ENCODE measurements around the gene ARID1B.
A peak's percentile ranks its signal among the peaks of the same experiment; 100 is the strongest.

Gene ARID1B

DNA sequence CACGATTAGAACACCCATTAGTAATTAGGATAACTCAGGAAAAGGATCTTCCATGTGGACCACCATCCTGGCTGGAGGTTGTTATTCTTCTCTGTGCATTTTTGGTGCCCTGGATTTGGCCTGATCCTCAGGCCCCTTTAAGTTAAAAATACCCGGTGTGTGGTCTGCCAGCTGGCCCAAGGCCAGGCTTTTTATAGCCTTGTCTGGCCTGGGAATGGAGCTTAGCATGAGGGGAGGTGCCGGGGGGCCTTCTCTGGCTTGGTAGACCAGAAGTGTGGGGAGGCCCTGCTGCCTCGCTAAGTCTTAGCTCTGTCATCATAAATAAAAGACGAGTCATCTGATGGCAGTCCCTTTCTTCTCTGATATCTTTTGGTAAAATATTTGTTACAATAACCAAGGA lies 71.4 kb downstream of the ARID1B start (continued):
- TF ChIP-seq SP7 (tag by site-specific recombination; IDR thresholded peaks at IDR 0.05) (0 out of 2 replicates have a peak, but pooled peaks have one; percentile 10), ZFP37 (tag by site-specific recombination; IDR thresholded peaks at IDR 0.05) (no peak), GLIS1 (tag by site-specific recombination; IDR thresholded peaks at IDR 0.05) (peak; percentile 80), ZNF221 (tag by site-specific recombination; IDR thresholded peaks at IDR 0.05; ENCODE audit: borderline replicate concordance) (no peak), ZEB2 (tag by site-specific recombination; IDR thresholded peaks at IDR 0.05) (0 out of 2 replicates have a peak, but pooled peaks have one; percentile 29), ZNF660 (tag by site-specific recombination; IDR thresholded peaks at IDR 0.05) (peak; percentile 87), ZNF626 (tag by site-specific recombination; IDR thresholded peaks at IDR 0.05) (no peak), KLF9 (tag by site-specific recombination; IDR thresholded peaks at IDR 0.05; ENCODE audit: low read depth) (no peak), ZBTB8A (tag by site-specific recombination; IDR thresholded peaks at IDR 0.05) (0 out of 2 replicates have a peak, but pooled peaks have one; percentile 15), ZNF274 (IDR thresholded peaks at IDR 0.05; ENCODE audit: low read length) (no peak), ZNF274 (tag by site-specific recombination; IDR thresholded peaks at IDR 0.05; ENCODE audit: borderline replicate concordance) (no peak), GLIS2 (tag by site-specific recombination; IDR thresholded peaks at IDR 0.05) (peak; percentile 69), ZNF501 (tag by site-specific recombination; IDR thresholded peaks at IDR 0.05) (no peak), MZF1 (tag by site-specific recombination; IDR thresholded peaks at IDR 0.05; ENCODE audit: borderline replicate concordance) (peak; percentile 41; the same call in 1 of the 2 replicates), SCRT1 (tag by site-specific recombination; IDR thresholded peaks at IDR 0.05; ENCODE audit: borderline replicate concordance) (no peak)
- TF ChIP-seq, protein P1, sequence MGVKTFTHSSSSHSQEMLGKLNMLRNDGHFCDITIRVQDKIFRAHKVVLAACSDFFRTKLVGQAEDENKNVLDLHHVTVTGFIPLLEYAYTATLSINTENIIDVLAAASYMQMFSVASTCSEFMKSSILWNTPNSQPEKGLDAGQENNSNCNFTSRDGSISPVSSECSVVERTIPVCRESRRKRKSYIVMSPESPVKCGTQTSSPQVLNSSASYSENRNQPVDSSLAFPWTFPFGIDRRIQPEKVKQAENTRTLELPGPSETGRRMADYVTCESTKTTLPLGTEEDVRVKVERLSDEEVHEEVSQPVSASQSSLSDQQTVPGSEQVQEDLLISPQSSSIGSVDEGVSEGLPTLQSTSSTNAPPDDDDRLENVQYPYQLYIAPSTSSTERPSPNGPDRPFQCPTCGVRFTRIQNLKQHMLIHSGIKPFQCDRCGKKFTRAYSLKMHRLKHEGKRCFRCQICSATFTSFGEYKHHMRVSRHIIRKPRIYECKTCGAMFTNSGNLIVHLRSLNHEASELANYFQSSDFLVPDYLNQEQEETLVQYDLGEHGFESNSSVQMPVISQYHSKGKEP (tag by site-specific recombination; IDR thresholded peaks at IDR 0.05): peak; percentile 40; the same call in 1 of the 2 replicates
- TF ChIP-seq, protein P2, sequence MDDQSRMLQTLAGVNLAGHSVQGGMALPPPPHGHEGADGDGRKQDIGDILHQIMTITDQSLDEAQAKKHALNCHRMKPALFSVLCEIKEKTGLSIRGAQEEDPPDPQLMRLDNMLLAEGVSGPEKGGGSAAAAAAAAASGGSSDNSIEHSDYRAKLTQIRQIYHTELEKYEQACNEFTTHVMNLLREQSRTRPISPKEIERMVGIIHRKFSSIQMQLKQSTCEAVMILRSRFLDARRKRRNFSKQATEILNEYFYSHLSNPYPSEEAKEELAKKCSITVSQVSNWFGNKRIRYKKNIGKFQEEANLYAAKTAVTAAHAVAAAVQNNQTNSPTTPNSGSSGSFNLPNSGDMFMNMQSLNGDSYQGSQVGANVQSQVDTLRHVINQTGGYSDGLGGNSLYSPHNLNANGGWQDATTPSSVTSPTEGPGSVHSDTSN (CRISPR knock-in tag; IDR thresholded peaks at IDR 0.05): no peak
- TF ChIP-seq, protein P3, sequence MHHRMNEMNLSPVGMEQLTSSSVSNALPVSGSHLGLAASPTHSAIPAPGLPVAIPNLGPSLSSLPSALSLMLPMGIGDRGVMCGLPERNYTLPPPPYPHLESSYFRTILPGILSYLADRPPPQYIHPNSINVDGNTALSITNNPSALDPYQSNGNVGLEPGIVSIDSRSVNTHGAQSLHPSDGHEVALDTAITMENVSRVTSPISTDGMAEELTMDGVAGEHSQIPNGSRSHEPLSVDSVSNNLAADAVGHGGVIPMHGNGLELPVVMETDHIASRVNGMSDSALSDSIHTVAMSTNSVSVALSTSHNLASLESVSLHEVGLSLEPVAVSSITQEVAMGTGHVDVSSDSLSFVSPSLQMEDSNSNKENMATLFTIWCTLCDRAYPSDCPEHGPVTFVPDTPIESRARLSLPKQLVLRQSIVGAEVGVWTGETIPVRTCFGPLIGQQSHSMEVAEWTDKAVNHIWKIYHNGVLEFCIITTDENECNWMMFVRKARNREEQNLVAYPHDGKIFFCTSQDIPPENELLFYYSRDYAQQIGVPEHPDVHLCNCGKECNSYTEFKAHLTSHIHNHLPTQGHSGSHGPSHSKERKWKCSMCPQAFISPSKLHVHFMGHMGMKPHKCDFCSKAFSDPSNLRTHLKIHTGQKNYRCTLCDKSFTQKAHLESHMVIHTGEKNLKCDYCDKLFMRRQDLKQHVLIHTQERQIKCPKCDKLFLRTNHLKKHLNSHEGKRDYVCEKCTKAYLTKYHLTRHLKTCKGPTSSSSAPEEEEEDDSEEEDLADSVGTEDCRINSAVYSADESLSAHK (tag by site-specific recombination; IDR thresholded peaks at IDR 0.05): 0 out of 2 replicates have a peak, but pooled peaks have one; percentile 11
- TF ChIP-seq, protein P4, sequence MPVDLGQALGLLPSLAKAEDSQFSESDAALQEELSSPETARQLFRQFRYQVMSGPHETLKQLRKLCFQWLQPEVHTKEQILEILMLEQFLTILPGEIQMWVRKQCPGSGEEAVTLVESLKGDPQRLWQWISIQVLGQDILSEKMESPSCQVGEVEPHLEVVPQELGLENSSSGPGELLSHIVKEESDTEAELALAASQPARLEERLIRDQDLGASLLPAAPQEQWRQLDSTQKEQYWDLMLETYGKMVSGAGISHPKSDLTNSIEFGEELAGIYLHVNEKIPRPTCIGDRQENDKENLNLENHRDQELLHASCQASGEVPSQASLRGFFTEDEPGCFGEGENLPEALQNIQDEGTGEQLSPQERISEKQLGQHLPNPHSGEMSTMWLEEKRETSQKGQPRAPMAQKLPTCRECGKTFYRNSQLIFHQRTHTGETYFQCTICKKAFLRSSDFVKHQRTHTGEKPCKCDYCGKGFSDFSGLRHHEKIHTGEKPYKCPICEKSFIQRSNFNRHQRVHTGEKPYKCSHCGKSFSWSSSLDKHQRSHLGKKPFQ (tag by site-specific recombination; IDR thresholded peaks at IDR 0.05): 0 out of 2 replicates have a peak, but pooled peaks have one; percentile 19
- TF ChIP-seq, protein P5, sequence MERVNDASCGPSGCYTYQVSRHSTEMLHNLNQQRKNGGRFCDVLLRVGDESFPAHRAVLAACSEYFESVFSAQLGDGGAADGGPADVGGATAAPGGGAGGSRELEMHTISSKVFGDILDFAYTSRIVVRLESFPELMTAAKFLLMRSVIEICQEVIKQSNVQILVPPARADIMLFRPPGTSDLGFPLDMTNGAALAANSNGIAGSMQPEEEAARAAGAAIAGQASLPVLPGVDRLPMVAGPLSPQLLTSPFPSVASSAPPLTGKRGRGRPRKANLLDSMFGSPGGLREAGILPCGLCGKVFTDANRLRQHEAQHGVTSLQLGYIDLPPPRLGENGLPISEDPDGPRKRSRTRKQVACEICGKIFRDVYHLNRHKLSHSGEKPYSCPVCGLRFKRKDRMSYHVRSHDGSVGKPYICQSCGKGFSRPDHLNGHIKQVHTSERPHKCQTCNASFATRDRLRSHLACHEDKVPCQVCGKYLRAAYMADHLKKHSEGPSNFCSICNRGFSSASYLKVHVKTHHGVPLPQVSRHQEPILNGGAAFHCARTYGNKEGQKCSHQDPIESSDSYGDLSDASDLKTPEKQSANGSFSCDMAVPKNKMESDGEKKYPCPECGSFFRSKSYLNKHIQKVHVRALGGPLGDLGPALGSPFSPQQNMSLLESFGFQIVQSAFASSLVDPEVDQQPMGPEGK (tag by site-specific recombination; IDR thresholded peaks at IDR 0.05): peak; percentile 78
- TF ChIP-seq, protein P6, sequence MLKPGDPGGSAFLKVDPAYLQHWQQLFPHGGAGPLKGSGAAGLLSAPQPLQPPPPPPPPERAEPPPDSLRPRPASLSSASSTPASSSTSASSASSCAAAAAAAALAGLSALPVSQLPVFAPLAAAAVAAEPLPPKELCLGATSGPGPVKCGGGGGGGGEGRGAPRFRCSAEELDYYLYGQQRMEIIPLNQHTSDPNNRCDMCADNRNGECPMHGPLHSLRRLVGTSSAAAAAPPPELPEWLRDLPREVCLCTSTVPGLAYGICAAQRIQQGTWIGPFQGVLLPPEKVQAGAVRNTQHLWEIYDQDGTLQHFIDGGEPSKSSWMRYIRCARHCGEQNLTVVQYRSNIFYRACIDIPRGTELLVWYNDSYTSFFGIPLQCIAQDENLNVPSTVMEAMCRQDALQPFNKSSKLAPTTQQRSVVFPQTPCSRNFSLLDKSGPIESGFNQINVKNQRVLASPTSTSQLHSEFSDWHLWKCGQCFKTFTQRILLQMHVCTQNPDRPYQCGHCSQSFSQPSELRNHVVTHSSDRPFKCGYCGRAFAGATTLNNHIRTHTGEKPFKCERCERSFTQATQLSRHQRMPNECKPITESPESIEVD (tag by site-specific recombination; IDR thresholded peaks at IDR 0.05): 0 out of 2 replicates have a peak, but pooled peaks have one; percentile 39
- TF ChIP-seq, protein P7, sequence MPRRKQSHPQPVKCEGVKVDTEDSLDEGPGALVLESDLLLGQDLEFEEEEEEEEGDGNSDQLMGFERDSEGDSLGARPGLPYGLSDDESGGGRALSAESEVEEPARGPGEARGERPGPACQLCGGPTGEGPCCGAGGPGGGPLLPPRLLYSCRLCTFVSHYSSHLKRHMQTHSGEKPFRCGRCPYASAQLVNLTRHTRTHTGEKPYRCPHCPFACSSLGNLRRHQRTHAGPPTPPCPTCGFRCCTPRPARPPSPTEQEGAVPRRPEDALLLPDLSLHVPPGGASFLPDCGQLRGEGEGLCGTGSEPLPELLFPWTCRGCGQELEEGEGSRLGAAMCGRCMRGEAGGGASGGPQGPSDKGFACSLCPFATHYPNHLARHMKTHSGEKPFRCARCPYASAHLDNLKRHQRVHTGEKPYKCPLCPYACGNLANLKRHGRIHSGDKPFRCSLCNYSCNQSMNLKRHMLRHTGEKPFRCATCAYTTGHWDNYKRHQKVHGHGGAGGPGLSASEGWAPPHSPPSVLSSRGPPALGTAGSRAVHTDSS (tag by site-specific recombination; IDR thresholded peaks at IDR 0.05): no peak

Measured in HEK293 (cell line).